ENCODE results near the gene RUNDC3A.
A peak's percentile ranks its signal among the peaks of the same experiment; 100 is the strongest.
"Not testable (repeated sequence)": the region's sequence is repeated elsewhere in the genome, so short reads cannot be mapped to it uniquely, and the experiment has no call there.

RUNDC3A gene

DNA sequence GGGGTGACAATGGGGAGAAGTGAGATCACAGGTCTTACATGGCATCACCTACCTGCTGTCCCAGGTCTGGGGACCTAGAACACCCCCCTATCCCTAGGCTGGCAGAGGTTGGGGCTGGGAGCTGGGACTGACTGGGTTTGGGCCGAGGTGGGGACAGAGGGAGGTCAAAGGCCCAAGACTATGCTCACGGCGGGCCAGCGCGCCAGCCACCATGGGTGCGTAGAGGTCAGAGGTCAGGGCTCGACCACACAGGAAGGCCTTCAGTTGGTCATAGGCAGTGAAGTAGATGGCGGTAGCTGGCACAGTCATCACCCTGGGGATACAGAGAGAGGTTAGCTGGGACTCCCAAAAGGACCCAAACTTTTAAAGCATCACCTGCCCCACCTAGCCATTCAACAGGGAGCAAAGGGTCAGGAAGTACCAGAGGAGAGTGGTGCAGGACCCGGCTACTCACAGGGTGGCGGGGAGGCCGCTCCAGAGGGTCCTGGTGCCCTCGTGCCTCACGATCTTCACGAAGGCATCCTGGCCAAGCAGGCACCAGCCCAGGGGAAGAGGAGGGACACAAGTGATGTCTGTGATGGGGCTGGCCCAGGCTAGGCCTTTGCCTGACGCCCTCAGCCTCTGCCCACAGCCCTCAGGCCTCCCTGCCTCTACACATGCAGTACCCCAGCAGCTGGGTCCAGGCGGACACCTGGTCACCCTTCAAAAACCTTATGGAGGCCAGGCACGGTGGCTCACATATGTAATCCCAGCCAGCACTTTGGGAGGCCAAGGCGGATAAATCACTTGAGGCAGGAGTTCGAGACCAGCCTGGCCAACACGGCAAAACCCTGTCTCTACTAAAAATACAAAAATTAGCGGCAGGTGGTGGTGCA, 13.1 kb downstream of the RUNDC3A start:
- DNase-seq: no peak

DNA sequence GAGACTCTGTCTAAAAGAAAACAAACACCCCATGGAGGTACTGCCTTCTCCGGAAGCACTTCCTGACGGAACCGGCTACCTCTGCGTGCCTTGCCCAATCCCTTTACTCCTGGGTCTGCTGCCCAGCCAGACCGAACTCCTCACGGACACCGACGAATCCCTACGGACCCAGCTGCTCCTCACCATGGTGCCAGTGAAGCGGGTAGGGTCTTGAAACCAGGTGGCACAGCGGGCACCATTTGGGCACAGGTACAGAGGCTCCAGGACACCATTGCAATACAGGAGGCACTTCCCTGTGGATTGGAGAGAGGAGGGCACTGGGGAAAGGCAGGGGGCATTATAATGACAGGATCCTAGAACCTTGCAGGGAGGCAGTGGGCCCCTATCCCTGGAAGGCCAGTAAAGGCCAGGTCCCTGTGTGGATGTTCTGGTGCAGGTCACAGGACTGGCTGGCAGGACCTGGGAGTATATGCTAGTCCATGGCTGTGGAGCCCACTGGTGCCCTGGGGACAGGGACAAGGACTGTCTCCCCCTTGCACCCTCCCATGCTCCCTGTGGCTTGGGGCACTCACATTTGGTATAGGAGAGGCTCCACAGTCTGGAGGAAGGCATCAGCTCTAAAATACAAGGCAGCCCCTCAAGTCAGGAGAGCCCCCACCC, 14.0 kb downstream of the RUNDC3A start:
- no peak for DNase-seq

DNA sequence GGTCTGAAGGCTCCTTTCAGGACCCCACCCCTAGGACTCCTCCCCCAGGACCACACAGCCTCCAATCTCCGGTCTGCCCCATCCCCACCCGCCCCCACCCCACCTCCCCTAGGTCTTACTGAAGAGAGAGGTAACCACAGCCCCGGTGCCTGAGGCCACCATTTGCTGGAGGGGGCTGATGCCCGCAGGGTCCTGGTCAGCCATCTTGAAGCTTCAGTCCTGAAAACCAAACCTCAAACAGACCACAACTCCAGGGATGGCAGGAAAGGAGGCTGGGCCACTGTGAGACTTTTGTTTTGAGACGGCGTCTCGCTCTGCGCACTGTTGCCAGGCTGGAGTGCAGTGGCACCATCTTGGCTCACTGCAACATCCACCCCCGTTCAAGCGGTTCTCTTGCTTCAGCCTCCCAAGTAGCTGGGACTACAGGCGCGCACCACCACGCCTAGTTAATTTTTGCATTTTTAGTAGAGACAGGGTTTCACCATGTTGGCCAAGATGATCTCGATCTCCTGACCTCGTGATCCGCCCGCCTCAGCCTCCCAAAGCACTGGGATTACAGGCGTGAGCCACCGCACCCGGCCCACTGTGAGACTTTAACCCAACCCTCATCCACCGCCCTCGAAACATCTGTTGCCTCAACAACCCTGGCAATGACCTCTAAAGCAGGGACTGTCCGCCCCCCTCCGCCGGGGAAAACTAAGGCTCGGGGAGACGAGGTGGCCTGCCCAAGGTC, 15.1 kb downstream of the RUNDC3A start:
- no peak for DNase-seq

DNA sequence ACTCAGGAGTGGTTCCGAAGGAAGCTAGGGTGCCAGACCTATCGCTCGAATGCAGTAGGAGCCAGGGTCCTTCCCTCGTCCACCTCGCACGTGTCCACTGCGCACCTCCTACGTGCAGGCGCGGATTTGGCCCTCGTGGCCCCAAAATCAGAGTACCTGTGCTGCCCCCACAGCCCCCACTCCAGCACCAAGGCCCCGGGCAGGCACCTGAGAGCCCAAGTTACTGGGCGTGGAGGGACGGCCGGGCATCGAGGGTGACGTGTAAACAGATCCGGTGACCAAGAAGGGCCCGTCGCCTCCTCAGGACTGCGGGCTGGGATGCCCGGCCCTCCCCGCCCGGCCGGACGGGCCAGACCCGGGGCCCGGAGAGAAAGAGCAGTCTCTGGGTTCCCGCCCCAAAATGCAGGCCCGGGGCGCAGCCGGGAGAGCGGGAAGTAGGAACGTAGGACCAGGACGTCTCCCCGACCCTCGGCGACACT, 15.7 kb downstream of the RUNDC3A start:
- DNase-seq: no peak

DNA sequence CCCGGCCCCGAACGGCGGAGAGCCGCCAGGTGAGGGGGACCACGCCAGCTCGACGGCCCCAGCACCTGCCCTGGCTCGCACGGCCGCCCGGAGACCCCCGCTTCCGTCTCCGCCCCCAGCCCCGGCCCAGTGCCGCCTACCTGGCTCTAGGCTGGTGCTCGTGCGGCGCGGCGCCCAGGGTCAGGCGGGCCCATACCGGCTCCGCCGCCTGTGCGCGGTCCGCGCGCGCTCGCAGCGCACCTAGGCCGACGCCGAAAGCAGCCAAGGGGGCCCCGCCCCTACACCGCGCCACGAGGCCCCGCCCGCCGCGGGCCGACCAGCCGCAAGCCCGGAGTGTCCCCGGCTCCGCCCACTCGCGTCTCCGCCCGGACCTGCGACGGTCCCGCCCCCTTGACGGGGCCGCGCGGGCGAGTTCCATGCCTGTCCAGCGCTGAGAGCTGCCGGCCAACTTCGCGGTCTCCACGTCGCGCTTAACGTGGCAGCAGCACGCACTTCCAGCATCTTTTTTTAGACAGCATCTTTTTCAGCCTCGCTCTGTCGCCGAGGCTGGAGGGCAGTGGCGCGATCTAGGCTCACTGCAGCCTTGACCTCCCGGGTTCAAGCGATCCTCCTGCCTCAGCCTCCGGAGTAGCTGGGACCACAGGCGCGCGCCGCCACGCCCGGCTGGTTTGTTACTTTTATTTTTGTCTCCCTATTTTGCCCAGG, 16.3 kb downstream of the RUNDC3A start, which contains the start of gene SLC25A39:
Gene SLC25A39, minus strand, starts transcription at position 253 of the 705 bp plus-strand sequence. CDS start 1,261 bp downstream, outside the sequence.
- DNase-seq: peak; percentile 89

- peak; percentile 93 for DNase-seq
Observed at GRCh38 chr17:44326861-44327444, 18.6 kb downstream of the RUNDC3A start.

DNA sequence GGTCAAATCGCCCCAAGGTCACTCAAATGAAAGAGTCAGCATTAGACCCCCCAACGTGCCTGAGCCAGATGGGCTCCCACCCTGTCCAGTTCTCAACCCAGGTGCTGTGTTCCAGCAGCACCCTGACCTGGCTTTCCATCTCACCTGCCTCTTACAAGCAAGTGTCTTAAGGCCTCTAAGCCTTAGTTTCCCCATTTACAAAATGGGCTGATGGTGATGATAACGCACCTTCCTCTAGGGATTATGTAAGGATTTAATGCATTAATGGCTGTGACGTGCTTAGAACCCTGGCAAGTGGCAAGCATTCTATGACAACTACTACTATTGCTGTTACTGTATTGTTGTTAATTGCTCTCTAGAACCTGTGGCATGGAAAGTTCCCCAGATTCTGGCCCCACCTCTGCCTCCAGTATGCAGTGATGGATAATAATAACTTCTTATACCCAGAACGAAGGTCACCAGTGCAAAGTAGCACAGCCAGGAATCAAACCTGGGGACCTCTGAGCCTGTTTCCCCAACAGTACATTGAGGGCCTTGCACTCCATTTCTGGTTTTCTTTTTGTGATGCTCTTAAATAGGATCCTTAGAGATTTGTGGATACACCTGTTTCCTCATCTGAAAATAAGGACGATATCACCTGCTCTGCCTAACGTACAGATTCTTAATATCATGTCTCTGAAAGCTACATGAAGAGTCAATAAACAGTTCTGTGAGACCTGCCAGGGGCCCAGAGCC, 19.5 kb downstream of the RUNDC3A start:
- DNase-seq: no peak

GRCh38 chr17:44329516-44329915, 21.1 kb downstream of the RUNDC3A start:
- not testable (repeated sequence) for DNase-seq

DNA sequence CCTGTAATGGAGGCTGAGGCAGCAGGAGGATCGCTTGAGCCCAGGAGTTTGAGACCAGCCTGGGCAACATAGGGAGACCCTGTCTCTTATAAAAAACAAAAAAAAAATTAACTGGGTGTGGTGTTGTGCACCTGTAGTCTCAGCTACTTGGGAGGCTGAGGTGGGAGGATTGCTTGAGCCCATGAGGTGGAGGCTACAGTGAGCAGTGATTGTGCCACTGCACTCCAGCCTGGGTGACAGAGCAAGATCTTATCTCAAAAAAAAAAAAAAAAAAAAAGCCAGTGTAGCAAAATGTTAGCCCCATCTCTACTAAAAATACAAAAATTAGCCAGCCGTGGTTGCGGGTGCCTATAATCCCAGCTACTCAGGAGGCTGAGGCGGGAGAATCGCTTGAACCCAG, 21.9 kb downstream of the RUNDC3A start:
- not testable (repeated sequence) for DNase-seq

GRCh38 chr17:44331249-44331760, 22.9 kb downstream of the RUNDC3A start:
- peak; percentile 50 for DNase-seq

DNA sequence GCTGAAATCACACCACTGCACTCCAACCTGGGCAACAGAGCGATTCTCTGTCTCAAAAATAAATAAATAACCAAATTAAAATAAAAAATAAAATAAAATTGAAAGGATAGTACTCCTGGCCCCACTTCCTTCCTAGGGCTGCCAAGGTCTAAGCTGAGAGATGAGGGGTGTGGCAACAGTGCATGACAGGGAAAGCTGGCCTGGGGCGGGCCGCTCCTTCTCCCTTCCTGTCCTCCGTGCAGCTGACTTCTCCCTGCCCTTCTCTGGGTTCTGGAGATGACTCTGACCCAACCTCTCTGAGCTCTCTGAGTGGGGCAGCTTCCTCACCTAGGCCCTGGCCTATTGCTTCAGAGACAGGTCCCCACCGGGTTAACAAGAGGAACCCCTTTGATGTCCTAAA, 25.0 kb downstream of the RUNDC3A start:
- DNase-seq: no peak

DNA sequence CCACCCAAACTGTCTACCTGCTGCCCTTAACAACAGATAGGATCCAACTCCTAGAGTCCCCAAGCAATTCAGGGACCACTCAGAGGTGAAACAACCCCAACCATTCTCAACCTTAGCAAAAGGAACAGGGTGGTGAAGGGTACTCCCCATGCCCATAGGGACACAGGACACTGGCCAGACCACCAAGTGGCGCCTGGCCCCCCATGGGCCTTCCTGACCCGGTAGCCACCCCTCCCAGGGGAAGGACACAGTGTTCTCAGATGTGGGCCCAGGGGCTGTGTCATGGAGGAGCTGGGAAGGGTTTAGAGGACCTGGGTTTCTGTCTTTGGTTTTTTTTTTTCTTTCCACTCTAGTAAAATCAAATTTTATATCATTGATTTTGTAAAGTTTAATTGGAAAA, 25.9 kb downstream of the RUNDC3A start:
- DNase-seq: no peak

- no peak for DNase-seq
Observed at GRCh38 chr17:44334727-44335126, 26.3 kb downstream of the RUNDC3A start.

GRCh38 chr17:44335564-44335963, 27.2 kb downstream of the RUNDC3A start:
- DNase-seq: no peak

- DNase-seq: no peak
Observed at GRCh38 chr17:44335968-44336367, 27.6 kb downstream of the RUNDC3A start.

GRCh38 chr17:44338702-44339101, 30.3 kb downstream of the RUNDC3A start:
- DNase-seq: no peak

DNA sequence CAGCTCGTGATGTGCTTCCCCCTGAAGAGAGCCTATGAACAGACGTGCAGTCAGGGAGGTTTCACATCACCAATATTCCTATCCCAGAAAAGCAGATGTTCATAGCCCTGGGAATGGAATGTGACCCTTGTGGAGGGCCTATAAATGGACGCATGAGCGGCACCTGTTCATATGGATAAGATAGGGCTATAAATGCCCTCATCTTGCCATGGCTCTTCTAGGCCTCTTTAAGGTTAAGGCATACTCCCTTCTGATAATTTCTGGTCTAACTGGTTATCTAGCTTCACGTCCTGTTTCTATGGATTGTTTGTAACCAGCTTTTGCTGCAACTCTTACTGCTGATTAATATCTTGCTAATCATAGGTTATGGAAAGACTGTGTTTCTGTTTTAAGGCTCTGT, 32.2 kb downstream of the RUNDC3A start:
- not testable (repeated sequence) for DNase-seq

DNA sequence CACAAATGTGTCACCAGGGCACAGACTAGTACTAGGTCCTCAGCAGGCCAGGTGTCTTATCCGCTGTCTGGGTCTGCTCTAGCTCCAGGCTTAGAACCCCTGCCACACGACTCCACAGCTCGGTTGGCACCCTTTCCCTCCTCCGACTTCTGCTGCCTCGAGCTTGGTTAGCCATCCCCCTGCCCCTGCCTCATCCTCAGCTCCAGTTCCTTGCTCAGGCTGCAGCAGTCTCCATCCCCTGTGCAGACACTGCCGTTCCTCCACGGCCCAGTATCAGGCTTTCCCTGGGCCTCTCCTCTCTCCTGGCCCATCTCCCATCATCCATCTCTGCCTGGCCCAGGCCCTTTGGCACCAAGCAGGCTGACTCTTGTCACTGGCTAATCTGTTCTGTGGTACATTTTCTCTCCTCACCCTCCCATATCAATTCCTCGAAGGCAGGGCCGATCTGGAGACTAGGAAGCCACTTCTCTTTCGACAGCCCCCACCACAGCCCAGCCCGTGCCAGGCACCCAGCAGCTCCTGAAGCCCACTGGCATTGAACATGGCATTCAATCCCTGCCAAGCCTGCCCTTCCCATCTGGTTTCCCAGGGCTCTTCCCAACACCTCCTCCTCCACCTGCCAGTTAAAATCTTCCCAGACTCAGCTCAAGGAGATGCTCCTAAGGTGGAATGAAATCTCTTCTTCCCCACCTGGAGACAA, 35.3 kb downstream of the RUNDC3A start:
- no peak for DNase-seq

DNA sequence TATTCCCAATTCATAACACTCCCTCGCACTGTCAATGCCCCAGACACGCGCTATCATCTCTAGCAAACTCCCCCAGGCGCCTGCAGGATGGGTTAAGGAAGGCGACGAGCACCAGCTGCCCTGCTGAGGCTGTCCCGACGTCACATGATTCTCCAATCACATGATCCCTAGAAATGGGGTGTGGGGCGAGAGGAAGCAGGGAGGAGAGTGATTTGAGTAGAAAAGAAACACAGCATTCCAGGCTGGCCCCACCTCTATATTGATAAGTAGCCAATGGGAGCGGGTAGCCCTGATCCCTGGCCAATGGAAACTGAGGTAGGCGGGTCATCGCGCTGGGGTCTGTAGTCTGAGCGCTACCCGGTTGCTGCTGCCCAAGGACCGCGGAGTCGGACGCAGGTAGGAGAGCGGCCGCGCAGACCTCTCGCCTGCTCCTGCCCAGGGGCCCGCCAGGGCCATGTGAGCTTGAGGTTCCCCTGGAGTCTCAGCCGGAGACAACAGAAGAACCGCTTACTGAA, 36.6 kb downstream of the RUNDC3A start, which contains the start of gene GRN:
Gene GRN, plus strand, starts transcription at position 364 of the 515 bp plus-strand sequence. CDS start 3,863 bp downstream, outside the sequence.
- peak; percentile 91 for DNase-seq

DNA sequence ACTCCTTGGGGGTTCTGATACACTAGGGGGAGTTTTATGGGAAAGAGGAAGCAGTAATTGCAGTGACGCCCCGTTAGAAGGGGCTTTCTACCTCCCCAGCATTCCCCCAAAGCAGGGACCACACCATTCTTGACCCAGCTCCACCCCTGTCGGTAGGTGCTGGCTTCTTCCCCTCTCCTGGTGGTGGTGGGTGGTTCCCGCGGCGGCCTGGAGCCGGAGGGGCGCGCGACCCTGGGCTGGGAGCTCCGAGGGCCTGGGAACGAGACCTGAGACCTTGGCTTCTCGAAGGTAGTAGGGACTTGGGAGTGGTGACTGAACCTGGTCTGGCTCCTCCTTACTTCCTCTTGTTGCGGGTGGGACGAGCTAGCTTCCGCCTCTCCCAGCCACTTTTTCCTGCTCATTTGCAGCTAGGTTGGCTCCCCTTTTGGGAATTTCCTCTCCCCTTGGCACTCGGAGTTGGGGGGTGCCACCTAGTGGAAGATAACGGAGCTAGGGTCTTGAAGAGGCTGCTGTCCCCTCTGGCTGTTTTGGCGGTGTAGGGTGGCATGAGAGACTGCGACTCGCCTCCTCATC, 37.1 kb downstream of the RUNDC3A start:
- peak; percentile 46 for DNase-seq

All from GDM1 (cell line).